ENCODE results near the gene DCLRE1B.

Gene DCLRE1B

DNA sequence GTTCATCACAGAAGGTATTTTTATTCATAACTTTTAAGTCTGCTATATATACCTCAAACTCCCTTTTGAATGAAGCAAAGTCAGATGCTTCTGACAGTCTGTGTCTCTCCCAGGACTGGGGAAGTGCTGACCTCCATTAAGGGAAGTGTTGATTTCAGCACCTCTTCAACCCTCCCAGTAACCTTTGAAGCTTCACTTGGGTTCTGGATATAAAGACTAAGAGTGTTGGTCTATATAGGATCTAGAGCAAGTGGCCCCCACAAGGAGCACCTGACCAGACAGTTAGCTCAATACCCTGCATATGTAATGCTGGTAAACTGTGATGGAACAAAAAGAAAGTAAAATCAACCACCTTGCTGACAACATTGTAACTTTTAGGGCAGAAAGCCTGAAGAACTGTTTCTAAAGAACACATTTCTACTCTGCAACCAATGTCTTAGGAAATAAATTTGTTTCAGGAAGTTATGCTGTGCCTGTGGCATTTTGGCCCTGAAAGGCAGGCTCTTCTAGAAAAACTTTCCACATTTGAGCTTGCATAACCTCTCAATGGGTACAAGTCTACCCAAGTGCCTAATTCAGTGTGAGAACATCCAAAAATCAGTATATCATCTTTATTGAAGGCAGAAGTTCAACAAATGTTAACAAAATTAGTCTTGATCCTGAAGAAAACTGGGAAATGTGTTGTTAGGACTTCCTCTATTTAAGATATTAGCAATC is 32.7 kb upstream of the DCLRE1B start:
- no peak overlapping the region for H3K4ac ChIP-seq (ENCODE audit: low read depth, low read length)
- H2AFZ ChIP-seq (ENCODE audit: insufficient read depth, low read length, poor library complexity) = no peak overlapping the region
- H2BK5ac ChIP-seq (ENCODE audit: low read depth, low read length, poor library complexity) = no peak overlapping the region
- no peak overlapping the region for H4K91ac ChIP-seq (ENCODE audit: low read depth, low read length)
- no peaks in the 10 kb centered on the region for H3K79me1 ChIP-seq (ENCODE audit: low read length)
- no peak overlapping the region for H3K4me2 ChIP-seq (ENCODE audit: low read length)
- no peak overlapping the region for H3K18ac ChIP-seq (ENCODE audit: low read length)
- no peak overlapping the region for H3K14ac ChIP-seq (ENCODE audit: low read length)
- no peaks in the 10 kb centered on the region for H3K4me1 ChIP-seq (ENCODE audit: control insufficient read depth in 1 of 2, insufficient read depth in 2 of 2, low read length in 2 of 2)
- H3K27me3 ChIP-seq (ENCODE audit: insufficient read depth, low read length) = no peaks in the 10 kb centered on the region
- no peaks in the 10 kb centered on the region for H3K9me3 ChIP-seq (ENCODE audit: insufficient read depth, low read depth, low read length)
- H3K9ac ChIP-seq (ENCODE audit: low read length) = no peak overlapping the region
- H3K4me3 ChIP-seq (ENCODE audit: low read depth, low read length) = no peak overlapping the region
- no peak overlapping the region for H4K12ac ChIP-seq (ENCODE audit: low read depth, low read length)
- H2AK5ac ChIP-seq (ENCODE audit: low read length) = no peak overlapping the region
- H3K23ac ChIP-seq (ENCODE audit: low read length) = no peak overlapping the region
- H3K79me2 ChIP-seq (ENCODE audit: control insufficient read depth, insufficient read depth, low read length, poor library complexity) = no peaks in the 10 kb centered on the region
- no peak overlapping the region for H3K27ac ChIP-seq (ENCODE audit: low read depth, low read length)
- no peak overlapping the region for H2BK120ac ChIP-seq (ENCODE audit: insufficient read depth, low read length, poor library complexity)
- no peak overlapping the region for H4K8ac ChIP-seq (ENCODE audit: low read depth, low read length)
- DNase-seq = peak in 1 of 2 donors; percentile 6
- H3K36me3 ChIP-seq (ENCODE audit: control insufficient read depth in 1 of 2, insufficient read depth in 2 of 2, low read length in 2 of 2) = no peaks in the 10 kb centered on the region
- H2BK12ac ChIP-seq (ENCODE audit: low read length) = no peak overlapping the region

- Histone ChIP-seq H3K79me2 (ENCODE audit: control insufficient read depth, insufficient read depth, low read length, poor library complexity) (no peaks in the 10 kb centered on the region), H2BK12ac (ENCODE audit: low read length) (no peak overlapping the region), H4K12ac (ENCODE audit: low read depth, low read length) (no peak overlapping the region), H3K4me3 (ENCODE audit: low read depth, low read length) (no peak overlapping the region), H3K9ac (ENCODE audit: low read length) (no peak overlapping the region), H3K4ac (ENCODE audit: low read depth, low read length) (no peak overlapping the region), H3K27ac (ENCODE audit: low read depth, low read length) (no peak overlapping the region), H3K4me2 (ENCODE audit: low read length) (no peak overlapping the region), H2AFZ (ENCODE audit: insufficient read depth, low read length, poor library complexity) (no peak overlapping the region), H2BK5ac (ENCODE audit: low read depth, low read length, poor library complexity) (no peak overlapping the region), H3K14ac (ENCODE audit: low read length) (no peak overlapping the region), H3K23ac (ENCODE audit: low read length) (no peak overlapping the region), H3K9me3 (ENCODE audit: insufficient read depth, low read depth, low read length) (no peaks in the 10 kb centered on the region), H4K91ac (ENCODE audit: low read depth, low read length) (no peak overlapping the region), H2AK5ac (ENCODE audit: low read length) (no peak overlapping the region), H3K79me1 (ENCODE audit: low read length) (no peaks in the 10 kb centered on the region), H3K18ac (ENCODE audit: low read length) (no peak overlapping the region), H3K36me3 (ENCODE audit: control insufficient read depth in 1 of 2, insufficient read depth in 2 of 2, low read length in 2 of 2) (no peaks in the 10 kb centered on the region), H3K27me3 (ENCODE audit: insufficient read depth, low read length) (no peaks in the 10 kb centered on the region), H4K8ac (ENCODE audit: low read depth, low read length) (no peak overlapping the region), H2BK120ac (ENCODE audit: insufficient read depth, low read length, poor library complexity) (no peak overlapping the region), H3K4me1 (ENCODE audit: control insufficient read depth in 1 of 2, insufficient read depth in 2 of 2, low read length in 2 of 2) (no peaks in the 10 kb centered on the region)
- DNase-seq = no peak
- WGBS (ENCODE audit: extremely low coverage, insufficient coverage, insufficient read length) = no CpG with 5 or more reads among the region's 1 CpG
Measured at GRCh38 chr1:113874012-113874879, 30.9 kb upstream of the DCLRE1B start.

DNA sequence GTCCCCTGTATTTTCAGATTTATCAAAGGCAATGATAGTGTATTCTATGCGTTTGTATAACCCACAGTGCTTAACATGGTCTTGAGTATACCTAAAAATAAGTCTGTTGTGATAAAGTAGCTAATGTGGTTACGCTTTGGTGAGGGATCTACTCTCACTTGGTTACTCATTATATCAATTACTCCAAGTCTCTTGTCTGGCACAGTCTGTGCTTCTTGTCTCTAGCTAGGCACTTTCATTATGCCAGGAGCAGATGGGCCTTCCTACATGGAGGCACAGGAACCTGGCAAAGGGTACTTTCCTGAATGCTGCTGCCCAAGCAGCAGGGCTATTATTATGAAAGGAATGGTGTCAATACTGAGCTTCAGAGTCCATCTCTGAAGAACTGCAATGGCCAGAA is 29.4 kb upstream of the DCLRE1B start:
- H2BK5ac ChIP-seq (ENCODE audit: low read depth, low read length, poor library complexity) = no peak overlapping the region

DNA sequence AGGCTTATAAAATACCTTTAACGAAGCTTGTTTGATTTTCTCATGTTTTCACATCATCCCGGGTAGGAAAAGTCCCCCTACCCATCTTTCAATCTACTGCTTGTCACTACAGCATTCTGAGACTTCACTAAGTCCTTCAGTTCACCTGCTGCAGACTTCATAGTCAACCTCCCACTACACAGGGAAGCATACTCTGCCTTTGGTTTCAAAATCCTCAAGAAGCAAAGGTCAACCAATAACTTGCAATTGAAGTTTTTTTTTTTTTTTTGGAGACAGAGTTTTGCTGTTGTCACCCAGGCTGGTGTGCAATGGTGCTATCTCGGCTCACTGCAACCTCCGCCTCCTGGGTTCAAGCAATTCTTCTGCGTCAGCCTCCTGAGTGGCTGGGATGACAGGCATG is 28.9 kb upstream of the DCLRE1B start:
- Histone ChIP-seq H3K4me3 (ENCODE audit: low read depth, low read length) (no peak overlapping the region), H4K91ac (ENCODE audit: low read depth, low read length) (no peak overlapping the region), H3K79me1 (ENCODE audit: low read length) (no peaks in the 10 kb centered on the region), H3K27me3 (ENCODE audit: insufficient read depth, low read length) (no peaks in the 10 kb centered on the region), H2BK120ac (ENCODE audit: insufficient read depth, low read length, poor library complexity) (no peak overlapping the region), H3K23ac (ENCODE audit: low read length) (no peak overlapping the region), H3K4me1 (ENCODE audit: control insufficient read depth in 1 of 2, insufficient read depth in 2 of 2, low read length in 2 of 2) (no peaks in the 10 kb centered on the region), H2AFZ (ENCODE audit: insufficient read depth, low read length, poor library complexity) (no peak overlapping the region), H3K14ac (ENCODE audit: low read length) (no peak overlapping the region), H2BK5ac (ENCODE audit: low read depth, low read length, poor library complexity) (no peak overlapping the region), H4K8ac (ENCODE audit: low read depth, low read length) (no peak overlapping the region), H3K18ac (ENCODE audit: low read length) (no peak overlapping the region), H3K79me2 (ENCODE audit: control insufficient read depth, insufficient read depth, low read length, poor library complexity) (no peaks in the 10 kb centered on the region), H3K36me3 (ENCODE audit: control insufficient read depth in 1 of 2, insufficient read depth in 2 of 2, low read length in 2 of 2) (no peaks in the 10 kb centered on the region), H3K4ac (ENCODE audit: low read depth, low read length) (no peak overlapping the region), H2AK5ac (ENCODE audit: low read length) (no peak overlapping the region), H2BK12ac (ENCODE audit: low read length) (no peak overlapping the region), H3K9me3 (ENCODE audit: insufficient read depth, low read depth, low read length) (no peaks in the 10 kb centered on the region), H3K4me2 (ENCODE audit: low read length) (no peak overlapping the region), H3K9ac (ENCODE audit: low read length) (no peak overlapping the region), H3K27ac (ENCODE audit: low read depth, low read length) (no peak overlapping the region), H4K12ac (ENCODE audit: low read depth, low read length) (no peak overlapping the region)
- DNase-seq = no peak
- no CpG with 5 or more reads among the region's 5 CpGs for WGBS (ENCODE audit: extremely low coverage, insufficient coverage, insufficient read length)

More for the DNA sequence above, 29.4 kb upstream of the DCLRE1B start:
- Histone ChIP-seq H3K18ac (ENCODE audit: low read length) (no peak overlapping the region), H3K27ac (ENCODE audit: low read depth, low read length) (no peak overlapping the region), H3K27me3 (ENCODE audit: insufficient read depth, low read length) (no peaks in the 10 kb centered on the region), H3K9me3 (ENCODE audit: insufficient read depth, low read depth, low read length) (no peaks in the 10 kb centered on the region), H3K4me3 (ENCODE audit: low read depth, low read length) (no peak overlapping the region), H3K4me1 (ENCODE audit: control insufficient read depth in 1 of 2, insufficient read depth in 2 of 2, low read length in 2 of 2) (no peaks in the 10 kb centered on the region), H3K36me3 (ENCODE audit: control insufficient read depth in 1 of 2, insufficient read depth in 2 of 2, low read length in 2 of 2) (no peaks in the 10 kb centered on the region), H3K23ac (ENCODE audit: low read length) (no peak overlapping the region), H4K8ac (ENCODE audit: low read depth, low read length) (no peak overlapping the region), H3K79me2 (ENCODE audit: control insufficient read depth, insufficient read depth, low read length, poor library complexity) (no peaks in the 10 kb centered on the region), H4K91ac (ENCODE audit: low read depth, low read length) (no peak overlapping the region), H3K4ac (ENCODE audit: low read depth, low read length) (no peak overlapping the region), H2BK12ac (ENCODE audit: low read length) (no peak overlapping the region), H4K12ac (ENCODE audit: low read depth, low read length) (no peak overlapping the region), H2AK5ac (ENCODE audit: low read length) (no peak overlapping the region), H3K4me2 (ENCODE audit: low read length) (no peak overlapping the region), H3K79me1 (ENCODE audit: low read length) (no peaks in the 10 kb centered on the region), H2AFZ (ENCODE audit: insufficient read depth, low read length, poor library complexity) (no peak overlapping the region), H3K9ac (ENCODE audit: low read length) (no peak overlapping the region), H3K14ac (ENCODE audit: low read length) (no peak overlapping the region), H2BK120ac (ENCODE audit: insufficient read depth, low read length, poor library complexity) (no peak overlapping the region)
- no CpG with 5 or more reads among the region's 2 CpGs for WGBS (ENCODE audit: extremely low coverage, insufficient coverage, insufficient read length)
- DNase-seq = no peak

All from trophoblast cell (in vitro differentiated cells and primary cell).